OCI-LY3 (cell line): ENCODE measurements around the gene PFKFB4.

Source experiments
- EZH2phosphoT487 ChIP-seq: fragments of 200-600 bp; shearing (Covaris generic); IDR thresholded peaks from 2 replicates; pipeline ENCODE4 v1.6.1; 2018; ENCODE audit warnings: antibody characterized with exemption, mixed run types, low read depth
- TF ChIP-seq, protein P1 (sequence below): fragments of 200-600, 300-600 bp; sonication (generic); IDR thresholded peaks from 2 replicates; pipeline ENCODE4 v1.5.1; 2014; ENCODE audit warnings: antibody characterized with exemption, low read length, low read depth

DNA sequence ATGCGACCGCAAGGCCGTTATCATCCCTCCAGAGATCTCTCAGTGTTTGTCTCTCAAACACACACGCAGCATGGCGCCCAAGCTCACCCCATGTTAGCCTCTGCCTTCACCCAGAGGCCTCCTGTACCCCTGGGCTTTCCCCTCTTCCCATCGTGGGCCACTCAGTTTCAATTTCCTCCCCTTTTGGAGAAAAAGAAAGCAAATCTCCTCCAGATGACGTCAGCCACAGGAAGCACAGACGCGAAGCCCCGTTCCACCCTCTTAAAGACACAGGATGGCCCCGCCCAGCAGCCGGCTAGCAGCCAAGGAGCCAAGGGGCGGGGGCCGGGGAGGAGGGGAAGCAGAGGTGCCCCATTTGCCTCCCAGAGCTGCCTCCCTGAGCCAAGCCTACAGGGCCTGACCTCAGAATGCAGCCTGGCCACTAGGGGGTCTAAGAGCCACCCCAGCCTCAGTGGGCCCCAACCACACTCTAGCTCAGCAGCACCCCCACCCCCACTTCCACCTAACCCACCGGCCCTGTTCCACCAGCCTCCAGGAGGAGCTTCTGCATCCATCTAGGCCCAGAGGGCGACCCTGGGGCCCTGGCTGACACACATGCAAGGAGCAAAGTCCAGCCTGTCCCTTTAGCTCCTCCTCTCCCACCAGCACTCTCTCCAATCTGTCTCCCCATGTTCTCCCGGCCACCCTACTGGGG is 83.5 kb downstream of the PFKFB4 start:
- TF ChIP-seq, protein P1, sequence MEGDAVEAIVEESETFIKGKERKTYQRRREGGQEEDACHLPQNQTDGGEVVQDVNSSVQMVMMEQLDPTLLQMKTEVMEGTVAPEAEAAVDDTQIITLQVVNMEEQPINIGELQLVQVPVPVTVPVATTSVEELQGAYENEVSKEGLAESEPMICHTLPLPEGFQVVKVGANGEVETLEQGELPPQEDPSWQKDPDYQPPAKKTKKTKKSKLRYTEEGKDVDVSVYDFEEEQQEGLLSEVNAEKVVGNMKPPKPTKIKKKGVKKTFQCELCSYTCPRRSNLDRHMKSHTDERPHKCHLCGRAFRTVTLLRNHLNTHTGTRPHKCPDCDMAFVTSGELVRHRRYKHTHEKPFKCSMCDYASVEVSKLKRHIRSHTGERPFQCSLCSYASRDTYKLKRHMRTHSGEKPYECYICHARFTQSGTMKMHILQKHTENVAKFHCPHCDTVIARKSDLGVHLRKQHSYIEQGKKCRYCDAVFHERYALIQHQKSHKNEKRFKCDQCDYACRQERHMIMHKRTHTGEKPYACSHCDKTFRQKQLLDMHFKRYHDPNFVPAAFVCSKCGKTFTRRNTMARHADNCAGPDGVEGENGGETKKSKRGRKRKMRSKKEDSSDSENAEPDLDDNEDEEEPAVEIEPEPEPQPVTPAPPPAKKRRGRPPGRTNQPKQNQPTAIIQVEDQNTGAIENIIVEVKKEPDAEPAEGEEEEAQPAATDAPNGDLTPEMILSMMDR: peak; percentile 53
- TF ChIP-seq EZH2phosphoT487: no peak
